Prostate gland (tissue), 1 donor: ENCODE data around the gene JDP2.

ENCODE experiments used
- POLR2A ChIP-seq: fragments of 450-650 bp; IDR thresholded peaks from one replicate; pipeline ENCODE4 v1.6.1; 2016; ENCODE audit warnings: antibody characterized with exemption, mild to moderate bottlenecking
- POLR2AphosphoS5 ChIP-seq: sonication (generic); formaldehyde crosslinking; IDR thresholded peaks from one replicate; pipeline ENCODE4 v1.6.1; 2017; ENCODE audit warnings: antibody characterized with exemption

DNA sequence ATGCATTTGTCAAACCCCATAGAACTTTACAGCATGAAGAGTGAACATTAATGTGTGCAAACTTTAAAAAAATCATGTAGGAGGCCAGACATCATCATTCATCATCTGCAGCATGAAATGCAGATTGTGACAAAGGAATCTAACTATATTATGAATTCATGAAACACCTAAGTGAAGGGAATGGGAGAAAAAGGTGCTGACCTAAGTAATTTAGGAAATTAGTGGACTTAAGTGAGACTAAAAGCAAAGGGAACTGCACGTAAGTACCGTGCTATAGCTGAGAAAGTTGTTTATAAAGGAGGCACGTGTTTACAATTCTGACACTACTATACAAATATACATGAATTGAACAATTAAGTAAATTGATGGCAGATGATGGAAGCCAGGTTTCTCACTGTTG lies 37.6 kb upstream of the JDP2 start:
- no peak for TF ChIP-seq POLR2AphosphoS5
- TF ChIP-seq POLR2A, result no peak
